T47D (cell line): ENCODE results near the gene DRAXIN.

Source experiments
- DNase-seq, 2 experiments: peaks; one replicate each; pipeline versions ENCODE4 v3.0.0 to v3.0.0-alpha.2; 2011 to 2012; ENCODE audit warnings: low read depth in 1 of 2, low spot score in 1 of 2
- JUND ChIP-seq: IDR thresholded peaks from 2 replicates; pipeline ENCODE4 v1.6.1; 2012; ENCODE audit warnings: low read depth
- in situ Hi-C: cut with HindIII; loops from 2 replicates; pipeline ENCODE4 v1.10.0; 2016; ENCODE audit warnings: low sequenced_read_pairs, low pct_unique_long_range_greater_than_20kb

The DRAXIN gene

DNA sequence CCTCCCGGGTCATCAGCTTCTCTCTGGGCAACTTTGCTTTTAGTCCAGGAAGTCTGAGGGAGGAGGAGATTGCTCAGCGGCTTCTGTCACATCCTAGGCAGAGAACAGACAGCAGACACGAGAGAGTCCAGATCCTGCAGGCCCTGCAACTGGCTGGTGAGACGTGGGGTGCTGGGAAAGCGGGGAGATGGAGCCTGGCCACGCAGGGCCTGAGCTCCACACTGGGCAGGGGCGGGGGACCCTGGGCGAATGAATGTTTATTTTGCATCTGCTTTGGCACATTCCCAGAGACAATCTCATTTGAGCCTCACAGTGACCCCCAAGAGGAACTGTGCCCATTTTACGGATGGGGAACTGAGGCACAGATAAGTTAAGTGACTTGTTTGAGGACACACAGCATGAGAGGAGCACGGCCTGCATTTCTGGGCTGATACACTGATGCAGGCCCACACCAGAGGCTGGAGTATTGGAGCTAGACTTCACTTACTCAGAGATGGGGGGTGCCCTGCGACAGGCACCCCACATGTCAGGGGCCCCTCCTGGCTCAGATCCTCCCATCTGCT lies 80.1 kb downstream of the DRAXIN start:
- DNase-seq: no peak
- in situ Hi-C loops: no loop called here
- no peak for TF ChIP-seq JUND

DNA sequence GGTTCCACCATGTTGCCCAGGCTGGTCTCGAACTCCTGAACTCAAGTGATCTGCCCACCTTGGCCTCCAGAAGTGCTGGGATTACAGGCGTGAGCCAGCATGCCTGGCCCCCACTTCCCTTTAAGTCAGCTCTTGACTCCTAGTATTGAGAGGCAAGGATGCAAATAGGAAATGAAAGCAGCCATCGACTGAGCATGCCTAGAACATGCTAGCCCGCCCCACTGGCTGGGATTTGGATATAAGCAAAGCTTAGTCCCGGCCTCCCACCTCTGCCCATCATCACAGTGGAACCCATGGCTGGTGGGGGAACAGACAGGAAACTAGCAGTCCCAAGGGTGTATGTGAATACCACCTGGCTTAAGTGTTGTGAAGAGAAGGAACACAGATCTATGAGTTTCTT lies 80.9 kb downstream of the DRAXIN start:
- in situ Hi-C loops: no loop called here
- no peak for TF ChIP-seq JUND
- no peak for DNase-seq

DNA sequence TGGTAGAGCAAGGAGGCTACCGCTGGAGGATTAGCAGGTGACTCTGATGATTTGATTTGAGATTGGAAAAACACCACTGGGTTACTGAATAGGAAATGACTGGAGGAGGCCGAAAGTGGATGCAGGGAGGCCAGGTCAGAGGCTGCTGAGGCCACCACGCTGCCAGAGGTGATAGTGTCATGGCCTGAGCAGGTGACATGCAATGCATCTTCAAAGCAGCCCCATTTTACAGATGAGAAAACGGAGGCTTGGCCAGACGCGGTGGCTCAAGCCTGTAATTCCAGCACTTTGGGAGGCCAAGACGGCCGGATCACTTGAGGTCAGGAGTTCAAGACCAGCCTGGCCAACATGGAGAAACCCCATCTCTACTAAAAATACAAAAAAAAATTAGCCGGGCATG lies 83.2 kb downstream of the DRAXIN start:
- no peak for DNase-seq
- in situ Hi-C loops: no loop called here
- no peak for TF ChIP-seq JUND
